Transverse colon (tissue), 4 donors: ENCODE results near the gene VASH2. TPM values are rescaled to one million over a fixed set of nuclear protein-coding genes. Genes with fewer than 3 reads are reported as not detected.

Experiments
- DNase-seq: peaks from one replicate; pipeline ENCODE4 v3.0.0-alpha.2; 2019
- H3K27ac ChIP-seq, 4 donors: fragments of 200-600 bp; sonication (generic); 2 replicates each; pipeline ENCODE4 v1.5.1; 2016 to 2018; ENCODE audit warnings: inconsistent platforms in 4 of 4
- H3K27me3 ChIP-seq: fragments of 200-600 bp; sonication (generic); 2 replicates; pipeline ENCODE4 v1.5.1; 2017; ENCODE audit warnings: inconsistent platforms
- H3K36me3 ChIP-seq, 4 donors: fragments of 200-600 bp; sonication (generic); 2 replicates each; pipeline ENCODE4 v1.5.1; 2017 to 2019; ENCODE audit warnings: inconsistent platforms in 4 of 4
- H3K4me1 ChIP-seq, 4 donors: fragments of 200-600 bp; sonication (generic); 2 replicates each; pipeline ENCODE4 v1.5.1; 2017 to 2020; ENCODE audit warnings: inconsistent platforms in 4 of 4
- H3K4me3 ChIP-seq, 4 donors: fragments of 200-600 bp; sonication (generic); 1 replicate in 1 of 4; 2 replicates in 3 of 4; pipeline versions ENCODE4 v1.5.1 to v1.6.1; 2017 to 2019; ENCODE audit warnings: inconsistent platforms in 4 of 4
- H3K9me3 ChIP-seq, 2 donors: fragments of 200-600 bp; sonication (generic); 2 replicates each; pipeline ENCODE4 v1.5.1; 2017 to 2019; ENCODE audit warnings: inconsistent platforms in 2 of 2
- CTCF ChIP-seq, 5 experiments: fragments of 200-600 bp in 3 of 5; fragments of 450-650 bp in 2 of 5; sonication (generic) in 3 of 5; IDR thresholded peaks; 1 replicate in 2 of 5; 2 replicates in 3 of 5; pipeline ENCODE4 v1.5.1; 2016 to 2017; ENCODE audit warnings: antibody characterized with exemption in 5 of 5, inconsistent platforms in 3 of 5, mild to moderate bottlenecking in 2 of 5, moderate library complexity in 1 of 5
- EP300 ChIP-seq: sonication (generic); formaldehyde crosslinking; IDR thresholded peaks from one replicate; pipeline ENCODE4 v1.6.1; 2017; ENCODE audit warnings: antibody characterized with exemption, low read depth
- POLR2A ChIP-seq: fragments of 450-650 bp; IDR thresholded peaks from one replicate; pipeline ENCODE4 v1.6.1; 2016; ENCODE audit warnings: antibody characterized with exemption, mild to moderate bottlenecking, moderate library complexity
- POLR2AphosphoS5 ChIP-seq, 3 donors: sonication (generic); formaldehyde crosslinking; IDR thresholded peaks; one replicate each; pipeline ENCODE4 v1.6.1; 2016; ENCODE audit warnings: antibody characterized with exemption in 3 of 3
- WGBS, 2 donors: methylation state at CpG; one replicate each; pipeline ENCODE4 v1.1.5; 2018; ENCODE audit warnings: low coverage in 1 of 2; 5-methylcytosine and 5-hydroxymethylcytosine counted together
- in situ Hi-C, 4 donors: fragments of 200-750 bp; cut with MboI; loops; one replicate each; pipeline versions ENCODE4 v1.15.0 to v1.15.1; 2017; ENCODE audit warnings: low sequenced_read_pairs in 3 of 4, low pct_ligation_motif_present in 1 of 4, low pct_unique_long_range_greater_than_20kb in 1 of 4
- intact Hi-C: fragments of 100-400 bp; cut with DNase I; formaldehyde crosslinking; loops from one replicate; pipeline ENCODE4 v1.15.1; 2023; ENCODE audit warnings: low total_unique reads
- total RNA-seq, 4 donors: library from RNA; depleted of rRNA; stranded (reverse); fragments of >200 nt; gene quantifications; one replicate each; pipeline ENCODE4 v1.1.0, GENCODE V29; 2016

Gene VASH2
- total RNA-seq, 4 donors from 2014 or later = 1.1 to 1.7 TPM; not detected in 2

- intact Hi-C loops = no loop called here
- WGBS, 2 donors = 87% methylated on average over 2 of the region's 2 CpGs; no CpG with 5 or more reads in 1 of the 2 donors
Observed at GRCh38 chr1:212918824-212919223, 31.5 kb upstream of the VASH2 start.

GRCh38 chr1:212920246-212920645 is 30.1 kb upstream of the VASH2 start:
- in situ Hi-C loops (no loop called here), intact Hi-C loops (no loop called here)
- no peaks in the 10 kb centered on the region for H3K27me3 ChIP-seq
- TF ChIP-seq CTCF (IDR thresholded peaks at IDR 0.05) = no peak
- TF ChIP-seq POLR2A = no peak
- TF ChIP-seq POLR2AphosphoS5 (IDR thresholded peaks at IDR 0.05) = no peak
- TF ChIP-seq EP300 = no peak
- H3K4me1 ChIP-seq = peaks cover 0 to 9% (median 0%) of the 10 kb centered on the region in 4 donors
- H3K27ac ChIP-seq = no peak overlapping the region
- H3K36me3 ChIP-seq = no peaks in the 10 kb centered on the region
- no peak overlapping the region for H3K4me3 ChIP-seq
- 83% methylated on average over 7 of the region's 7 CpGs; no CpG with 5 or more reads in 1 of the 2 donors for WGBS, 2 donors
- no peak for DNase-seq
- no peaks in the 10 kb centered on the region for H3K9me3 ChIP-seq

More at GRCh38 chr1:212918824-212919223, 31.5 kb upstream of the VASH2 start:
- no peaks in the 10 kb centered on the region for H3K9me3 ChIP-seq
- no peak overlapping the region for H3K27ac ChIP-seq
- DNase-seq = no peak
- no peaks in the 10 kb centered on the region for H3K36me3 ChIP-seq
- no peak for TF ChIP-seq CTCF (IDR thresholded peaks at IDR 0.05)
- TF ChIP-seq POLR2A = no peak
- TF ChIP-seq EP300 = no peak
- no peak for TF ChIP-seq POLR2AphosphoS5 (IDR thresholded peaks at IDR 0.05)
- peaks cover 0 to 9% (median 0%) of the 10 kb centered on the region in 4 donors for H3K4me1 ChIP-seq
- H3K4me3 ChIP-seq = no peak overlapping the region
- H3K27me3 ChIP-seq = no peaks in the 10 kb centered on the region
- in situ Hi-C loops = no loop called here

GRCh38 chr1:212920896-212921295 is 29.4 kb upstream of the VASH2 start:
- no peak for DNase-seq
- Histone ChIP-seq H3K4me3 (no peak overlapping the region), H3K27ac (no peak overlapping the region), H3K27me3 (no peaks in the 10 kb centered on the region), H3K4me1 (peaks cover 0 to 9% (median 0%) of the 10 kb centered on the region in 4 donors), H3K9me3 (no peaks in the 10 kb centered on the region), H3K36me3 (no peaks in the 10 kb centered on the region)
- WGBS, 2 donors = 60 to 70% methylated on average over 1 to 6 of the region's 6 CpGs
- peak in 3 of 5 experiments; percentile 10 to 24 (median 18) for TF ChIP-seq CTCF (IDR thresholded peaks at IDR 0.05)
- TF ChIP-seq POLR2AphosphoS5 (IDR thresholded peaks at IDR 0.05) = no peak
- in situ Hi-C loops = no loop called here
- intact Hi-C loops = no loop called here

- WGBS, 2 donors = 76 to 100% methylated on average over 3 to 4 of the region's 5 CpGs
- no peak overlapping the region for H3K4me3 ChIP-seq
- intact Hi-C loops = no loop called here
- DNase-seq = no peak
- no peaks in the 10 kb centered on the region for H3K36me3 ChIP-seq
- in situ Hi-C loops = no loop called here
- H3K27ac ChIP-seq = no peak overlapping the region
- H3K9me3 ChIP-seq = no peaks in the 10 kb centered on the region
- H3K4me1 ChIP-seq = peaks cover 0 to under 1% (median 0%) of the 10 kb centered on the region in 4 donors
- no peak for TF ChIP-seq POLR2AphosphoS5 (IDR thresholded peaks at IDR 0.05)
- TF ChIP-seq EP300 = no peak
- no peak for TF ChIP-seq CTCF (IDR thresholded peaks at IDR 0.05)
- no peak for TF ChIP-seq POLR2A
- H3K27me3 ChIP-seq = no peaks in the 10 kb centered on the region
Observed at GRCh38 chr1:212922016-212922415, 28.3 kb upstream of the VASH2 start.
